CD4-positive, CD25-positive, alpha-beta regulatory T cell (primary cell): ENCODE measurements around the gene ASIC1. TPM values are rescaled to one million over a fixed set of nuclear protein-coding genes. Genes with fewer than 3 reads are reported as not detected.

ENCODE experiments used
- ATAC-seq, 2 donors: fragments of 150-1000 bp; cut with Tn5 transposase; one replicate each; pipeline ENCODE4 v1.10.0; 2021; ENCODE audit warnings: low read depth in 2 of 2, moderate number of reproducible peaks in 2 of 2, moderate library complexity in 1 of 2
- DNase-seq, 3 donors: peaks; one replicate each; pipeline versions ENCODE4 v3.0.0 to v3.0.0-alpha.2; 2012 to 2022; ENCODE audit warnings: mixed read lengths in 1 of 3
- H3K27ac ChIP-seq: one replicate; pipeline ENCODE4 v1.7.0; 2013; ENCODE audit warnings: mild to moderate bottlenecking, low read length; ENCODE audit not compliant: insufficient read depth, poor library complexity, severe bottlenecking
- H3K27me3 ChIP-seq: one replicate; pipeline ENCODE4 v1.7.0; 2013; ENCODE audit warnings: low read length; ENCODE audit not compliant: control insufficient read depth, insufficient read depth
- H3K36me3 ChIP-seq: one replicate; pipeline ENCODE4 v1.7.0; 2013; ENCODE audit warnings: mild to moderate bottlenecking, low read length, moderate library complexity; ENCODE audit not compliant: control insufficient read depth, insufficient read depth
- H3K4me1 ChIP-seq: 2 replicates; pipeline ENCODE4 v1.7.0; 2013; ENCODE audit warnings: mild to moderate bottlenecking, low read length; ENCODE audit not compliant: insufficient read depth, control insufficient read depth, poor library complexity, severe bottlenecking
- H3K4me3 ChIP-seq: one replicate; pipeline ENCODE4 v1.7.0; 2013; ENCODE audit warnings: low read depth, mild to moderate bottlenecking, low read length, moderate library complexity
- H3K9me3 ChIP-seq, 2 experiments: 1 replicate in 1 of 2; 2 replicates in 1 of 2; pipeline ENCODE4 v1.7.0; 2013; ENCODE audit warnings: low read length in 2 of 2, mild to moderate bottlenecking in 1 of 2, moderate library complexity in 1 of 2; ENCODE audit not compliant: control insufficient read depth in 2 of 2
- H3K27ac Mint-ChIP-seq, 3 donors: one replicate each; pipeline ENCODE4 v1.8.0; 2020 to 2022; ENCODE audit warnings: mild to moderate bottlenecking in 3 of 3, mixed read lengths in 3 of 3, moderate library complexity in 2 of 3
- H3K27me3 Mint-ChIP-seq: one replicate; pipeline ENCODE4 v1.8.0; 2022; ENCODE audit warnings: mild to moderate bottlenecking, mixed read lengths
- H3K36me3 Mint-ChIP-seq: one replicate; pipeline ENCODE4 v1.8.0; 2020; ENCODE audit warnings: mixed read lengths
- H3K4me1 Mint-ChIP-seq, 4 donors: one replicate each; pipeline ENCODE4 v1.8.0; 2020 to 2022; ENCODE audit warnings: mixed read lengths in 4 of 4, mild to moderate bottlenecking in 1 of 4
- H3K4me3 Mint-ChIP-seq, 4 donors: one replicate each; pipeline ENCODE4 v1.8.0; 2020 to 2022; ENCODE audit warnings: mild to moderate bottlenecking in 4 of 4, mixed read lengths in 4 of 4, moderate library complexity in 3 of 4
- H3K9me3 Mint-ChIP-seq, 7 donors: one replicate each; pipeline ENCODE4 v1.8.0; 2020 to 2022; ENCODE audit warnings: mixed read lengths in 7 of 7, mild to moderate bottlenecking in 3 of 7, moderate library complexity in 2 of 7
- polyA plus RNA-seq, 4 donors: library from polyadenylated mRNA; unstranded; fragments of 300-500 nt; fragmentation: Illumina TruSeq; gene quantifications; one replicate each; pipeline ENCODE4 v1.2.3, GENCODE V29; 2021
- total RNA-seq: library from RNA; stranded (reverse); gene quantifications from one replicate; pipeline ENCODE4 v1.2.3, GENCODE V29; 2022

ASIC1 gene
- total and polyA plus RNA-seq, 5 donors from 2014 or later = 0.47 to 2.1 (median 0.49) TPM; not detected in 1

DNA sequence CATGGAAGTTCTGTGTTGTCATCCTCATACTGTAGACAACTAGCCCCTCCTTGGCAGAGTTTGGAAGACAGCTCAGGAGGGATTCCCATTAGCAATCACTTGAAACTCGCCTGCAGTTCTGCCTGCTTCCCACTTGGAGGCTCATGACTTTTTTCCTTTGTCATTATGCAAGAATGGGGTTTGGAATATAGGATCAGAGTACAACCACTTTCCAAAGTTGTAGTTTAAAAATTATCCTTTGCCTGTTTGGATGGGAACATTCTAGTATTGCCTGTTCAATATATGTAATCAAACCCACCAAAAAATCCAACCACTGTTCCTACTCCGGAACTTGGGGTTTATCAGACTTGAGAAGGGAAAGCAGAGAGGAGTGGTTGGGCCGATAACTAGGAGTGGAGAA is 44.3 kb downstream of the ASIC1 start:
- H3K27me3 Mint-ChIP-seq = no peaks in the 10 kb centered on the region
- no peaks in the 10 kb centered on the region for H3K4me1 Mint-ChIP-seq
- no peak overlapping the region for H3K4me3 Mint-ChIP-seq
- ATAC-seq = no peak
- Histone ChIP-seq H3K27me3 (no peaks in the 10 kb centered on the region), H3K4me1 (no peaks in the 10 kb centered on the region), H3K9me3 (no peaks in the 10 kb centered on the region), H3K4me3 (no peak overlapping the region), H3K36me3 (peaks cover 40% of the 10 kb centered on the region), H3K27ac (no peak overlapping the region)
- peaks cover 33% of the 10 kb centered on the region for H3K36me3 Mint-ChIP-seq
- H3K9me3 Mint-ChIP-seq = peaks cover 0 to 1% (median 0%) of the 10 kb centered on the region in 7 donors
- H3K27ac Mint-ChIP-seq = no peak overlapping the region
- no peak for DNase-seq

DNA sequence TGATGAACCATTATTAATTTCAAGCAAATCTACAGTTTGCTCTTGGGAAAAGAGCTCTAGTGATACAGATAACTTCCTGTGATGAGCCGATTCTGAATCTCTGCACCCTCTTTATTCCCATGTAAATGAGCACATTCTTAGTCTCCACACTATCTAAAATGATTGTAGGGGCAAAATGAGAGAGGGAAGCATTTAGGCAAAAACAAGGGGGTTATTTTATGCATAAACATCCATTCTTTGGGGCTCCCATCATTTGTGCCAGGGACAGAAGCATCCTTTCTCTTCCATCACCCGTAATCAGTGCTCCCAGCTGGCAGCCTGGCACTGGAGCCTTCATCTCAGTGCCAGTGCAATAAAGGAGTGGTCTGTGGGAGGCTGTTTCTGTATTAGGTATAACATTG is 44.7 kb downstream of the ASIC1 start:
- Mint-ChIP-seq H3K27me3 (no peaks in the 10 kb centered on the region), H3K27ac (no peak overlapping the region), H3K4me3 (no peak overlapping the region), H3K4me1 (no peaks in the 10 kb centered on the region), H3K36me3 (peaks cover 30% of the 10 kb centered on the region), H3K9me3 (peaks cover 0 to 1% (median 0%) of the 10 kb centered on the region in 7 donors)
- Histone ChIP-seq H3K27ac (no peak overlapping the region), H3K27me3 (no peaks in the 10 kb centered on the region), H3K4me1 (no peaks in the 10 kb centered on the region), H3K36me3 (peaks cover 35% of the 10 kb centered on the region), H3K9me3 (no peaks in the 10 kb centered on the region), H3K4me3 (no peak overlapping the region)
- ATAC-seq (no peak), DNase-seq (no peak)

DNA sequence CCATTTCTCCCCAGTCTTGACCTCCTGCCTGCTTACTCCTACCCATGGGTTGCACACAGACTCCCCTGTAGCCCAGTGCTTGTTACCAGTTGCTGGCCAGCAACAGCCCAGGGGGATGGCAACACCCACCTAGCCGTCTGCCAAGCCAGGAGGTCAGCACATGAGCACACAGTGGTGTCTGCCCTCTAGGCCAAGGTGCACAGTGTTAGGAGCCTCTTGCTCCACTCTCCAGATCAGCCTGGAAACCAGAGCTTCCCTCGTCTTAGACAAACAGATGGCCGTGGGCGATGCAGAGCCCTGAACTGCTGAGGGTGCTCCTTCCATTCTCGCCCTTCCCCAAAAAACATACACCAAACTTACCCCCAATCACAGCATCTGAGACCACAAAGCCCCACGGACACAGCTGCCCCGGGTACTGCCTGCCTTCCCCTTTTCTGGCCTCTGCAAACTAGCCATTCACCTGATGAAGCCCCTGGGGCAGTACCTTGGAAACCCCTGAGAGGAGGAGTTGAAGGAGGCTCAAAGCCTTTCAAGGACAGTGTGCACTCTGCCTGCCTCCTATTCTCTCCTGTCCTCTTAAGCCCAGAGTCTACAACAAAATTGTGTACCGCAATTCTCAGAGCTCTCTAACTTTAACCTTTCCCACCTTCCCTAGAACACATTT is 45.4 kb downstream of the ASIC1 start:
- peaks cover 0 to 1% (median 0%) of the 10 kb centered on the region in 7 donors for H3K9me3 Mint-ChIP-seq
- Histone ChIP-seq H3K9me3 (no peaks in the 10 kb centered on the region), H3K27me3 (no peaks in the 10 kb centered on the region), H3K4me3 (no peak overlapping the region), H3K4me1 (no peaks in the 10 kb centered on the region), H3K27ac (no peak overlapping the region), H3K36me3 (peaks cover 34% of the 10 kb centered on the region)
- ATAC-seq = no peak
- H3K4me3 Mint-ChIP-seq = no peak overlapping the region
- no peak overlapping the region for H3K27ac Mint-ChIP-seq
- no peaks in the 10 kb centered on the region for H3K27me3 Mint-ChIP-seq
- H3K4me1 Mint-ChIP-seq = no peaks in the 10 kb centered on the region
- peaks cover 29% of the 10 kb centered on the region for H3K36me3 Mint-ChIP-seq
- no peak for DNase-seq

DNA sequence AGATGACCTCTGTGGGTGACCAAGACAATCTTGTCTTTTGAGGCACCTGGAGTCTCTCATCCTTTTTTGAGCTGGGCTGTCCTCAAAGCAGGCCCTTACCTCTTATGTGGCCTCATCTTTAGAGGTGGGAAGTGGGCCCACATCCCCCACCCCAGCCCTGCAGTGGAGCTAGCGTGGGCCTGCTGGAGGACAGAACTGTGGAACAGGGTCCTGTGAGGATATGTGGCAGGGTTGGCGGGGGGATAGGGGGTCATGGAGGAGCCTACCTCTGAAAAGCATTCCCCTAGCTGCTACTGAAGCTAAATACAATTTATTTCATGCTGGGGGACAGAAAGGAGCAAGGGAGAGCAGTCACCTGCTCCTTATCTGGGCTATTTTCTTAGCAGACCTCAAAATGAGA is 46.0 kb downstream of the ASIC1 start:
- Histone ChIP-seq H3K4me3 (no peak overlapping the region), H3K4me1 (no peaks in the 10 kb centered on the region), H3K36me3 (peaks cover 28% of the 10 kb centered on the region), H3K27ac (no peak overlapping the region), H3K27me3 (no peaks in the 10 kb centered on the region), H3K9me3 (no peaks in the 10 kb centered on the region)
- H3K4me3 Mint-ChIP-seq = no peak overlapping the region
- DNase-seq = no peak
- no peaks in the 10 kb centered on the region for H3K4me1 Mint-ChIP-seq
- H3K27ac Mint-ChIP-seq = no peak overlapping the region
- H3K9me3 Mint-ChIP-seq = peaks cover 0 to 1% (median 0%) of the 10 kb centered on the region in 7 donors
- no peak for ATAC-seq
- no peaks in the 10 kb centered on the region for H3K27me3 Mint-ChIP-seq
- peaks cover 23% of the 10 kb centered on the region for H3K36me3 Mint-ChIP-seq

DNA sequence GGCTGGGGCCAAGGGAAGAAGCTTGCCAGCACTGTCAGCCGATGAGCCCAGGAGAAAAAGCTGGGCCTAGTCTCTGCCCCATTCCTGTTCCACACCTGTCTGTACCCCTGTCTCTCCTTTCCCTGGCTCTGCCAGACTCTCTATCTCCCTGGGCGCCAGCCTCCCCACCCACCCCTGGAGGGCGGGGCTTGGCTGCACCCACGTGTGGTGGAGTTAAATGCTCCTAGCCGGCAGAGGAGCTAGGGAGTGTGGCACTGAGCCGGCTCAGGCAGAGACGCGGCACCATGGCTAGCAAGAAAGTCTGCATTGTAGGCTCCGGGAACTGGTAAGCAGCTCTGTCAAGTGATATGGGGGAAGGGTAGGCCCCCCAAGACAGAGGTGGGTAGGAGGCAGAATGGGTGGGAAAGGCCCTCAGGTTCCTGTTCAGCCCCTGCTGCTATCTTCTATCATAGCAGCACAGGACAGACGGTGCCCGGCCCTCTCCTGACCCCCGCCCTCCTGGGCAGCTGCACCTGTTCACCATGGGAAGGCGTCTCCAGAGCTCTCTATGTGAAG is 46.4 kb downstream of the ASIC1 start, which contains the start of gene GPD1:
Gene GPD1, plus strand, starts transcription at position 242 of the 555 bp plus-strand sequence. Its CDS starts 43 bp downstream, at position 285.
- DNase-seq = no peak
- Histone ChIP-seq H3K27ac (no peak within 1 kb of the TSS), H3K36me3 (peaks cover 23% of the 10 kb centered on the region), H3K27me3 (no peaks in the 10 kb centered on the region), H3K4me3 (no peak within 1 kb of the TSS), H3K4me1 (no peaks in the 10 kb centered on the region), H3K9me3 (no peaks in the 10 kb centered on the region)
- Mint-ChIP-seq H3K9me3 (peaks cover 0 to 1% (median 0%) of the 10 kb centered on the region in 7 donors), H3K27ac (peak within 1 kb of the TSS in 1 of 3 donors; percentile 5), H3K4me1 (no peaks in the 10 kb centered on the region), H3K36me3 (peaks cover 18% of the 10 kb centered on the region), H3K27me3 (no peaks in the 10 kb centered on the region), H3K4me3 (peak within 1 kb of the TSS in 1 of 4 donors; percentile 12)
- no peak for ATAC-seq

DNA sequence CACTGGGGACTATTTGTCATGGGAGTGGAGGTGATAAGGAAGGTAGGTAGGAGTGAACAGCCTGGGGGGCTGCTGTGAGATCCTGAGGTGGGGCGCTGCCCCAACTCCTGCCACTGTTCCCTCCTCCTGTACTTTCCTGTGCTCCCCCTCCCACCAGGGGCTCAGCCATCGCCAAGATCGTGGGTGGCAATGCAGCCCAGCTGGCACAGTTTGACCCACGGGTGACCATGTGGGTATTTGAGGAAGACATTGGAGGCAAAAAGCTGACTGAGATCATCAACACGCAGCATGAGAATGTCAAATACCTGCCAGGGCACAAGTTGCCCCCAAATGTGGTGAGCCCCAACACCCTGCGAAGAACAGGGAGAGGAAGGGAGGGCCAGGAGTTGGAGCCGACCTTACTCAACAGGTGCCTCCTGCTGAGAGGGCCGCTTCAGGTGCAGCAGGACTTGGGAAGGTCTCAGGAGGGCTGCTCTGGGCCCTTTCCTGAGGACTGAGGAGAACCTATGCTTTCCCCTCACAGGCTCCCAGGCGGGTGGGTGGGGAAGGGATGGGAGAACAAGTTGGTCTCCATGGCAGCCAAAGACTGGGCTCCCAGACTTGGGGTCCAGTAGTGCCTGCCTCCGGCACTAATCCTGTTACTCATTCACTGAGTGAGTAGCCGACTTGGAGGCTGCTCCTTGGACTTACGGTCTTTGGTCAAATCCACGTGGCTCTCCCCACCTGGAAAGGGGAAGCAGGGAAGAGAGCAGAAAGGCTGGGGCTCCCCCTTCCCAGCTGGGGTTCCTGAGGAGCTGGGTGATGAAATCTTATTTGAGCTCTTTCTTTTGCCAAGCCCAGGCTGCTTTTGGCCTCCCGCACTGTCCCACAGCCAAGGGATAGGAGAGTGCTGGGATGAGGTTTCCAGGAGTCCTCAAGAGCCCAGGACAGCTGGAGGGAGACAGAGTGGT is 47.3 kb downstream of the ASIC1 start:
- Mint-ChIP-seq H3K36me3 (peaks cover 9% of the 10 kb centered on the region), H3K9me3 (peaks cover 0 to 1% (median 0%) of the 10 kb centered on the region in 7 donors), H3K27me3 (no peaks in the 10 kb centered on the region), H3K27ac (no peak overlapping the region), H3K4me3 (peak overlapping the region in 1 of 4 donors; percentile 12), H3K4me1 (no peaks in the 10 kb centered on the region)
- H3K9me3 ChIP-seq = no peaks in the 10 kb centered on the region
- no peak for ATAC-seq
- H3K27ac ChIP-seq = no peak overlapping the region
- DNase-seq = no peak
- no peaks in the 10 kb centered on the region for H3K4me1 ChIP-seq
- no peak overlapping the region for H3K4me3 ChIP-seq
- peaks cover 15% of the 10 kb centered on the region for H3K36me3 ChIP-seq
- no peaks in the 10 kb centered on the region for H3K27me3 ChIP-seq

DNA sequence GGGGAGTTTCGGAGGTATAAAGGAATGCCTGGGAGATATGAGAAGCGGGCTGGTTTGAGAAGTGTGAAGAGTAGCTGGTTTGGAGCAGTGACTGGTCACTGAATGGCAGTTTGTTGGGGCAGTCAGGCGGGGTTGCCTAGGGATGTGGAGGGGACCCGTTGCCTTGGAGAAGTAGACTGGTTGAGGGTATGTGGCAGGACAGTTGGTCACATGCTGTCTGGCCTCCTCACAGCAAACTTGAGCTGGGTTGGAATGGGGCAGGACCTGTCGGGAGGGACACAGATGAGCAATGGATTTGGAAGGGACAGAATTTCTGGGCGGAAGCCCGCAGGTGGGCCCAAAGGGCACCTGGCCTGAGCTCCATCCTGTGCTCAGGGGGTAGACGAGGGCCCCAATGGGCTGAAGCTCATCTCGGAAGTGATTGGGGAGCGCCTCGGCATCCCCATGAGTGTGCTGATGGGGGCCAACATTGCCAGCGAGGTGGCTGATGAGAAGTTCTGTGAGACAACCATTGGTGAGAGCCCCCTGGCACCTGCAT is 48.6 kb downstream of the ASIC1 start:
- Mint-ChIP-seq H3K4me1 (peaks cover 0 to 8% (median 7%) of the 10 kb centered on the region in 4 donors), H3K27ac (peak overlapping the region in 2 of 3 donors; percentile 52 to 82), H3K4me3 (peak overlapping the region in 2 of 4 donors; percentile 33 to 37)

More for the DNA sequence above, 48.6 kb downstream of the ASIC1 start:
- Mint-ChIP-seq H3K36me3 (no peaks in the 10 kb centered on the region), H3K9me3 (peaks cover 0 to 1% (median 0%) of the 10 kb centered on the region in 7 donors), H3K27me3 (no peaks in the 10 kb centered on the region)
- peaks cover 3% of the 10 kb centered on the region for H3K36me3 ChIP-seq
- no peak overlapping the region for H3K27ac ChIP-seq
- peaks cover 8% of the 10 kb centered on the region for H3K4me1 ChIP-seq
- no peak overlapping the region for H3K4me3 ChIP-seq
- H3K9me3 ChIP-seq = no peaks in the 10 kb centered on the region
- no peaks in the 10 kb centered on the region for H3K27me3 ChIP-seq
- no peak for DNase-seq
- ATAC-seq = no peak
